Urinary bladder (tissue), 4 donors: Measurements from ENCODE around the gene ANKS3. TPM values are rescaled to one million over a fixed set of nuclear protein-coding genes. Genes with fewer than 3 reads are reported as not detected.

Source experiments
- DNase-seq: peaks from one replicate; pipeline ENCODE4 v3.0.0-alpha.2; 2015; ENCODE audit errors: extremely low spot score
- H3K27ac ChIP-seq: one replicate; pipeline ENCODE4 v1.5.1; 2013; ENCODE audit warnings: low read depth, mild to moderate bottlenecking, moderate library complexity
- H3K36me3 ChIP-seq: one replicate; pipeline ENCODE4 v1.6.1; 2013; ENCODE audit warnings: mild to moderate bottlenecking, moderate library complexity; ENCODE audit not compliant: insufficient read depth
- H3K4me1 ChIP-seq: one replicate; pipeline ENCODE4 v1.6.1; 2013; ENCODE audit warnings: mild to moderate bottlenecking, moderate library complexity; ENCODE audit not compliant: insufficient read depth
- H3K4me3 ChIP-seq: one replicate; pipeline ENCODE4 v1.5.1; 2013; ENCODE audit warnings: low read depth, low read length
- WGBS: extraction: QIAGEN DNeasy Blood & Tissue Kit; methylation state at CpG from one replicate; pipeline ENCODE4 v1.1.7; 2013; 5-methylcytosine and 5-hydroxymethylcytosine counted together
- polyA plus RNA-seq: library from polyadenylated mRNA; stranded (reverse); fragments of 200-250 nt; gene quantifications from one replicate; pipeline ENCODE4 v1.2.3, GENCODE V29; 2013
- total RNA-seq: library from RNA; depleted of rRNA; stranded (reverse); fragments of >200 nt; gene quantifications from one replicate; pipeline ENCODE4 v1.2.3, GENCODE V29; 2014
- donor health status: healthy with polysubstance abuse.
- donor health status: healthy.

The ANKS3 gene
- total and polyA plus RNA-seq, 2 donors = 21.6 to 22.1 TPM

- 88% methylated on average over 33 of the region's 33 CpGs for WGBS
- Histone ChIP-seq H3K4me1 (no peaks in the 10 kb centered on the region), H3K36me3 (no peaks in the 10 kb centered on the region), H3K4me3 (no peak overlapping the region), H3K27ac (no peak overlapping the region)
- no peak for DNase-seq
Measured at GRCh38 chr16:4700997-4701743, 32.9 kb downstream of the ANKS3 start.

GRCh38 chr16:4700380-4700996, 33.6 kb downstream of the ANKS3 start:
- WGBS = 94% methylated on average over 13 of the region's 13 CpGs
- H3K4me1 ChIP-seq = no peaks in the 10 kb centered on the region
- no peak overlapping the region for H3K27ac ChIP-seq
- H3K4me3 ChIP-seq = no peak overlapping the region
- H3K36me3 ChIP-seq = no peaks in the 10 kb centered on the region
- DNase-seq = no peak

GRCh38 chr16:4699046-4699556, 35.0 kb downstream of the ANKS3 start:
- Histone ChIP-seq H3K4me3 (no peak overlapping the region), H3K27ac (no peak overlapping the region), H3K4me1 (no peaks in the 10 kb centered on the region), H3K36me3 (no peaks in the 10 kb centered on the region)
- whole genome bisulfite sequencing = 92% methylated on average over 19 of the region's 19 CpGs
- DNase-seq = no peak

GRCh38 chr16:4698321-4699045, 35.6 kb downstream of the ANKS3 start:
- Histone ChIP-seq H3K4me3 (no peak overlapping the region), H3K36me3 (no peaks in the 10 kb centered on the region), H3K4me1 (no peaks in the 10 kb centered on the region), H3K27ac (no peak overlapping the region)
- no peak for DNase-seq
- WGBS = 94% methylated on average over 36 of the region's 36 CpGs

GRCh38 chr16:4697848-4698291, 36.2 kb downstream of the ANKS3 start:
- no peaks in the 10 kb centered on the region for H3K36me3 ChIP-seq
- no peak for DNase-seq
- 88% methylated on average over 9 of the region's 9 CpGs for WGBS
- no peak overlapping the region for H3K4me3 ChIP-seq
- no peak overlapping the region for H3K27ac ChIP-seq
- no peaks in the 10 kb centered on the region for H3K4me1 ChIP-seq

- Histone ChIP-seq H3K4me1 (no peaks in the 10 kb centered on the region), H3K4me3 (no peak overlapping the region), H3K36me3 (no peaks in the 10 kb centered on the region), H3K27ac (no peak overlapping the region)
- DNase-seq = no peak
- WGBS = 84% methylated on average over 33 of the region's 33 CpGs
Measured at GRCh38 chr16:4696905-4697847, 36.9 kb downstream of the ANKS3 start.

GRCh38 chr16:4696172-4696904, 37.7 kb downstream of the ANKS3 start:
- H3K27ac ChIP-seq = no peak overlapping the region
- WGBS = 57% methylated on average over 19 of the region's 19 CpGs
- H3K4me1 ChIP-seq = no peaks in the 10 kb centered on the region
- no peak overlapping the region for H3K4me3 ChIP-seq
- H3K36me3 ChIP-seq = no peaks in the 10 kb centered on the region
- DNase-seq = no peak

GRCh38 chr16:4695473-4696171, 38.4 kb downstream of the ANKS3 start:
- WGBS = 53% methylated on average over 12 of the region's 12 CpGs
- H3K36me3 ChIP-seq = no peaks in the 10 kb centered on the region
- H3K27ac ChIP-seq = no peak overlapping the region
- no peaks in the 10 kb centered on the region for H3K4me1 ChIP-seq
- DNase-seq = no peak
- no peak overlapping the region for H3K4me3 ChIP-seq

GRCh38 chr16:4694642-4695451, 39.2 kb downstream of the ANKS3 start:
- Histone ChIP-seq H3K4me1 (no peaks in the 10 kb centered on the region), H3K4me3 (peak overlapping the region; percentile 85), H3K36me3 (no peaks in the 10 kb centered on the region), H3K27ac (no peak overlapping the region)
- no peak for DNase-seq
- WGBS = 45% methylated on average over 26 of the region's 26 CpGs

- no peak for DNase-seq
- no peaks in the 10 kb centered on the region for H3K36me3 ChIP-seq
- WGBS = under 1% methylated on average over 54 of the region's 54 CpGs
- H3K4me1 ChIP-seq = no peaks in the 10 kb centered on the region
- peak overlapping the region; percentile 92 for H3K27ac ChIP-seq
- peak overlapping the region; percentile 85 for H3K4me3 ChIP-seq
Measured at GRCh38 chr16:4693956-4694641, 40.0 kb downstream of the ANKS3 start.

- no peaks in the 10 kb centered on the region for H3K36me3 ChIP-seq
- H3K4me1 ChIP-seq = no peaks in the 10 kb centered on the region
- DNase-seq = peak; percentile 79
- WGBS = under 1% methylated on average over 91 of the region's 91 CpGs
- peak within 1 kb of the TSS; percentile 85 for H3K4me3 ChIP-seq
- H3K27ac ChIP-seq = peak within 1 kb of the TSS; percentile 92
Measured at GRCh38 chr16:4693296-4693955, 40.6 kb downstream of the ANKS3 start, which contains the start of gene NUDT16L1. Gene NUDT16L1, plus strand, starts transcription at chr16:4693562. Its CDS starts 165 bp downstream, at chr16:4693727.
